ENCODE measurements around the gene HEMK1. TPM values are rescaled to one million over a fixed set of nuclear protein-coding genes. Genes with fewer than 3 reads are reported as not detected.

The HEMK1 gene
- total RNA-seq, 2 experiments from 2014 or later = 12.4 to 14.6 TPM

DNA sequence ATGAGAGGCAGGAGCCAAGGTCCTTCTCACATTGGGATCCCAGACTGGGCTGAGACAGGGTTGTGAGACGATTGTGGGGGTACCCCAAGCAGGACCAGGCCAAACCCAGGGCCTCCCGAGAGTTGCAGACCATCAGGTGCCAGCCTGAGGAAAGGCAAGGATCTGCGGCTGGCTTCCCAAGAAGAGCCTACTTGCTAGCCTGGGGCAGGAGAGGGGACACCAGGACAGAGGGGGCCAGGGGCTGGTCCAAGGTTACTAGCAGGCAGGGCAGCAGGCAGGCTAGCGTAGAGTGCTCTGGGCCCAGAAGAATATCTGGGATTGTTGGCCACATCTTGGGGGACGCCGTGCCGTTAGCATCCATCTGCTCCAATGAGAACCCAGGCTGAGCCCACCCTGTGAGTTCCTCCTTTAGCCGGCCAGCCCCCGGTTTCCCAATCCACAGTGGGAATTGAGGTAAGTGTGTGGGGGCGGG lies 41.7 kb downstream of the HEMK1 start:
- no peaks in the 10 kb centered on the region for H3K27me3 ChIP-seq (ENCODE audit: control insufficient read depth in 1 of 2, insufficient read depth in 2 of 2, low read length in 2 of 2)
- no peak for TF ChIP-seq CTCF (IDR thresholded peaks at IDR 0.05)
- Mint-ChIP-seq H3K4me1 (ENCODE audit: low read depth) (peaks cover 77% of the 10 kb centered on the region), H3K36me3 (ENCODE audit: low read depth) (peaks cover 51% of the 10 kb centered on the region), H3K27ac (peak overlapping the region; percentile 93), H3K9me3 (no peaks in the 10 kb centered on the region), H3K27me3 (no peaks in the 10 kb centered on the region), H3K4me3 (peak overlapping the region; percentile 96)
- H3K4me3 ChIP-seq (ENCODE audit: low read length) = peak overlapping the region; percentile 87
- ChIA-PET CTCF (interaction anchor here (0.9 to 9.7 kb wide), 10 partner anchors 9 to 41 kb away, joined by 3 to 234 read pairs (median 5); partner anchors contain the start of genes C3orf18 and HEMK1), POLR2A (interaction anchor here (0.7 to 20.8 kb wide), 8 partner anchors 9 to 889 kb away, joined by 3 to 446 read pairs (median 4); partner anchors contain the start of genes C3orf18, DCAF1 and HEMK1)
- H3K4me1 ChIP-seq (ENCODE audit: insufficient read depth, low read length) = peaks cover 88% of the 10 kb centered on the region
- intact Hi-C loops (cut with DNase I, micrococcal nuclease) = loop anchor here (2.0 to 10.0 kb wide), 4 partner anchors 18 to 414 kb away; partner anchors contain the start of gene ZMYND10 (in 2 of the 2)
- DNase-seq (no peak), ATAC-seq (ENCODE audit: poor library complexity) (no peak)
- H3K36me3 ChIP-seq (ENCODE audit: insufficient read depth, low read length) = peaks cover 49% of the 10 kb centered on the region
- H3K27ac ChIP-seq (ENCODE audit: low read depth in 1 of 2, low read length in 2 of 2) = peak overlapping the region; percentile 48 to 89
- H3K9me3 ChIP-seq (ENCODE audit: control insufficient read depth in 1 of 2, insufficient read depth in 1 of 2, low read length in 2 of 2) = no peaks in the 10 kb centered on the region

DNA sequence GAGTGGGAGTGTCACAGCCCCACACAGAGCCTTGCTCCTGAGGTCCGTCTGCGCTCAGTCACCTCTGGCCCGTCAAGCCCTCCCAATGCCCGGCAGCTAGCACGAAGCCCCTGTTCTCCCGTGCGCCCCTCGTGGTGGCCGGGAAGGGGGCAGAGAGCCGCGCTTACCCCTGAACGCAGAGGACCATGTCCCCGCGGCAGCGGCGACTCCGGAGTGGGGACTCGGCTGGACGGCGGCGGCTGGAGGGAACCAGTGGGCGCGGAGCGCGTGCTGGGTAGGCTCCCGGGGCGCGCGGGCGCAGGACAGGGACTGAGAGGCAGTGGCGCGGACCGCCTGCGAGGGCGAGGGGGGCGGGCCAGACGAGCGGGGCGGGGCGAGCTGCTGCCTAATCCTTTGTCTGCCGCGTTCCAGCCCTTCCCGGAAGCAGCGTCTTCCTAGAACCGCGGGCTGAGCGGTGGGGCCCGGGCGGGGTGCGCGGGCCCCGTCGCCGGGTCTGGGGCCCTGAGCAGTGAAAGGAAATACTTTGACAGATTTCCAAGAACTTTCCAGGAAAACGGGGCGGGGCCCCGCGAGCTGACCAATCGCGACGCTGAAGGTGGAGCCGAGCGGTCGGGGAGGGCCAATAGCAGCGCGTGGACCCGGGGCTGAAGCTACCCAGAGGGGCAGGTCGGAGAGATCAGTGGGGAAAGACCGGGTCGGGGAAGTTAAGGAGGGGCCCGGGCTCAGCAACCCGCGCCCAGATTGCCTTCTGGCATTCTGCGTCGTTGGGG lies 42.3 kb downstream of the HEMK1 start, which contains the start of gene CISH:
CISH (minus strand) TSS at position 311 of the 770 bp plus-strand sequence; CDS start at position 187, 124 bp downstream.
- peak within 1 kb of the TSS; percentile 79 to 89 for H3K27ac ChIP-seq (ENCODE audit: low read depth in 1 of 2, low read length in 2 of 2)
- POLR2A ChIA-PET = interaction anchor here (0.6 to 20.8 kb wide), 11 partner anchors 8 to 889 kb away, joined by 3 to 446 read pairs (median 4); partner anchors contain the start of genes C3orf18, DCAF1, HEMK1 and MANF
- peak; percentile 34 for TF ChIP-seq CTCF (IDR thresholded peaks at IDR 0.05)
- peaks cover 47% of the 10 kb centered on the region for H3K36me3 Mint-ChIP-seq (ENCODE audit: low read depth)
- DNase-seq = peak; percentile 83 to 97 (median 90)
- no peaks in the 10 kb centered on the region for H3K27me3 Mint-ChIP-seq
- H3K36me3 ChIP-seq (ENCODE audit: insufficient read depth, low read length) = peaks cover 43% of the 10 kb centered on the region
- peaks cover 88% of the 10 kb centered on the region for H3K4me1 ChIP-seq (ENCODE audit: insufficient read depth, low read length)
- CTCF ChIA-PET = interaction anchor here (0.9 to 9.7 kb wide), 8 partner anchors 9 to 41 kb away, joined by 3 to 234 read pairs (median 4); partner anchors contain the start of genes C3orf18 and HEMK1
- H3K4me1 Mint-ChIP-seq (ENCODE audit: low read depth) = peaks cover 77% of the 10 kb centered on the region
- ATAC-seq (ENCODE audit: poor library complexity) = peak; percentile 68
- intact Hi-C loops (cut with DNase I, micrococcal nuclease) = loop anchor here (1.0 to 10.0 kb wide), 7 partner anchors 19 to 413 kb away; partner anchors contain the start of gene ZMYND10 (in 2 of the 2)
- H3K27ac Mint-ChIP-seq = peak within 1 kb of the TSS; percentile 93
- no peaks in the 10 kb centered on the region for H3K9me3 Mint-ChIP-seq
- H3K4me3 Mint-ChIP-seq = peak within 1 kb of the TSS; percentile 96
- no peaks in the 10 kb centered on the region for H3K27me3 ChIP-seq (ENCODE audit: control insufficient read depth in 1 of 2, insufficient read depth in 2 of 2, low read length in 2 of 2)
- H3K9me3 ChIP-seq (ENCODE audit: control insufficient read depth in 1 of 2, insufficient read depth in 1 of 2, low read length in 2 of 2) = no peaks in the 10 kb centered on the region
- H3K4me3 ChIP-seq (ENCODE audit: low read length) = peak within 1 kb of the TSS; percentile 87

GRCh38 chr3:50612234-50612882 lies 43.0 kb downstream of the HEMK1 start:
- Mint-ChIP-seq H3K9me3 (no peaks in the 10 kb centered on the region), H3K36me3 (ENCODE audit: low read depth) (peaks cover 40% of the 10 kb centered on the region), H3K4me3 (peak overlapping the region; percentile 96), H3K4me1 (ENCODE audit: low read depth) (peaks cover 72% of the 10 kb centered on the region), H3K27me3 (no peaks in the 10 kb centered on the region), H3K27ac (peak overlapping the region; percentile 93)
- intact Hi-C loops (cut with DNase I, micrococcal nuclease) = loop anchor here (1.0 to 10.0 kb wide), 6 partner anchors 21 to 412 kb away; partner anchors contain the start of gene ZMYND10 (in 2 of the 2)
- ChIA-PET POLR2A (interaction anchor here (0.6 to 20.8 kb wide), 12 partner anchors 7 to 888 kb away, joined by 3 to 446 read pairs (median 5); partner anchors contain the start of genes C3orf18, DCAF1, HEMK1 and MANF), CTCF (interaction anchor here (0.9 to 9.7 kb wide), 10 partner anchors 10 to 70 kb away, joined by 3 to 234 read pairs (median 4); partner anchors contain the start of genes C3orf18 and HEMK1)
- H3K36me3 ChIP-seq (ENCODE audit: insufficient read depth, low read length) = peaks cover 36% of the 10 kb centered on the region
- peak overlapping the region; percentile 87 for H3K4me3 ChIP-seq (ENCODE audit: low read length)
- peak in 1 of 14 experiments; percentile 55 for DNase-seq
- no peak for TF ChIP-seq CTCF (IDR thresholded peaks at IDR 0.05)
- no peak for ATAC-seq (ENCODE audit: poor library complexity)
- no peaks in the 10 kb centered on the region for H3K9me3 ChIP-seq (ENCODE audit: control insufficient read depth in 1 of 2, insufficient read depth in 1 of 2, low read length in 2 of 2)
- H3K27me3 ChIP-seq (ENCODE audit: control insufficient read depth in 1 of 2, insufficient read depth in 2 of 2, low read length in 2 of 2) = no peaks in the 10 kb centered on the region
- H3K4me1 ChIP-seq (ENCODE audit: insufficient read depth, low read length) = peaks cover 83% of the 10 kb centered on the region
- peak overlapping the region; percentile 79 to 89 for H3K27ac ChIP-seq (ENCODE audit: low read depth in 1 of 2, low read length in 2 of 2)

Measured in CD4-positive, alpha-beta T cell (primary cell).